Neural cell (in vitro differentiated cells): Measurements from ENCODE around the gene ATP11A.

Experiments
- CTCF ChIP-seq: fragments of 450-650 bp; IDR thresholded peaks from 2 replicates; pipeline ENCODE4 v1.5.1; 2014; ENCODE audit warnings: antibody characterized with exemption, mild to moderate bottlenecking, moderate library complexity; ENCODE audit not compliant: poor library complexity, severe bottlenecking
- EZH2 ChIP-seq: fragments of 200-600, 300-800 bp; shearing (Covaris generic), sonication (generic); IDR thresholded peaks from 2 replicates; pipeline ENCODE4 v1.6.1; 2014; ENCODE audit warnings: antibody characterized with exemption, low read length, borderline replicate concordance, mild to moderate bottlenecking; ENCODE audit not compliant: insufficient read depth, poor library complexity, severe bottlenecking
- MXI1 ChIP-seq: fragments of 450-650 bp; conservative IDR thresholded peaks from 2 replicates; pipeline ENCODE4 v1.6.1; 2014; ENCODE audit warnings: antibody characterized with exemption, mild to moderate bottlenecking; ENCODE audit not compliant: poor library complexity, severe bottlenecking
- POLR2AphosphoS5 ChIP-seq: IDR thresholded peaks from 2 replicates; pipeline ENCODE4 v1.6.1; 2012
- RAD21 ChIP-seq: fragments of 450-650 bp; conservative IDR thresholded peaks from 2 replicates; pipeline ENCODE4 v1.6.1; 2014; ENCODE audit warnings: antibody characterized with exemption, mild to moderate bottlenecking, moderate library complexity
- REST ChIP-seq: IDR thresholded peaks from 2 replicates; pipeline ENCODE4 v1.6.1; 2012; ENCODE audit warnings: borderline replicate concordance
- SMC3 ChIP-seq: fragments of 450-650 bp; conservative IDR thresholded peaks from 2 replicates; pipeline ENCODE4 v1.6.1; 2014; ENCODE audit warnings: antibody characterized with exemption, mild to moderate bottlenecking, moderate library complexity; ENCODE audit not compliant: poor library complexity
- TAF1 ChIP-seq: IDR thresholded peaks from 2 replicates; pipeline ENCODE4 v1.6.1; 2012; ENCODE audit warnings: low read depth

GRCh38 chr13:112859817-112860190 is 170.0 kb downstream of the ATP11A start:
- TF ChIP-seq CTCF, result no peak
- no peak for TF ChIP-seq EZH2
- TF ChIP-seq TAF1, result no peak
- no peak for TF ChIP-seq MXI1
- no peak for TF ChIP-seq REST
- no peak for TF ChIP-seq RAD21
- TF ChIP-seq SMC3, result no peak
- TF ChIP-seq POLR2AphosphoS5, result no peak
